Measurements from ENCODE around the gene TSPAN9. TPM values are rescaled to one million over a fixed set of nuclear protein-coding genes. Genes with fewer than 3 reads are reported as not detected.

Gene TSPAN9
- total RNA-seq, 1 donor from 2014 or later: 54.4 TPM

DNA sequence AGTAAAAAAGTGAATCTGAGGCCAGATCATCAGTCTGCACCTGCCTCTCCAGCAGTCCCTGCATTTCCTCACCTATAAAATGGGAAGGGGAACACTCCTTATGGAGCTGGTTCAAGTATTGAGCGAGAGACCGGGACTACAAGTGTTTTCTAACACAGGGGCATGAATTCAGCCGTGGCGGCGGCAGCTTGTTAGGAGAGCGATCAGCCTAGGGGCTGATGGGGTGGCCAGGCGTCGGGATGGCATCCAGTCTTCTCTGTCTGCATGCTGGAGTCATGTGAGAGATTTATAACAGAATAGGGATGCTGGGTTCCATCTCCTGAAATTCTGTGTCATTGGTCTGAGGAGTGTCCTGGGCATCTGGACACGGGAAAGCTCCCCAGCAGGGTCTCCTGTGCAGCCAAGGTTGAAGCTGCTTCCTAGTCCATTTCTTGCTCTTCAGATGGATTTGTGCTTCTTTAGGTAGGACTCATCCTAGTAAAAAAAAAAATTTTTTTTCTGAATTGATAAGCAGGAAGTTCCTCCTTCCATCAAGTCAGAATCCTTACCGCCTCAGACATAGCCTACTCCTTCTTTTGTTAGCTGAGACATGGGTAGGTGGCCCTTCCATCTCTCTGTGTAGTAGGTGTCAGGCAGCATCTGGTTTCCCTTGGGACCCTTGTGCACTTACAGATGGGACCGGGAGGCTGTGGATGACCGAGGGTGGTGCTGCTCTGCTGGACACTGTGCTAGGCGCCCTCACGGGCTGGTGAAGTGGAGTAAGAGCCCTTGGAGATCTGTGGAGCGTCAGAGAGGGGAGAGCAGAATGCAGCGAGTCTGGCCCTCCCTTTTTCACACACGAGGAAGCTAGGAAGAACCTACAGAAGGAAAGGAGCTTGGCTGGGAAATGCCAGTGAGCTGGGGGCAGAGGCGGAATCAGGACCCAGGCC is 146.7 kb downstream of the TSPAN9 start:
- no peak for DNase-seq (ENCODE audit: low spot score)

DNA sequence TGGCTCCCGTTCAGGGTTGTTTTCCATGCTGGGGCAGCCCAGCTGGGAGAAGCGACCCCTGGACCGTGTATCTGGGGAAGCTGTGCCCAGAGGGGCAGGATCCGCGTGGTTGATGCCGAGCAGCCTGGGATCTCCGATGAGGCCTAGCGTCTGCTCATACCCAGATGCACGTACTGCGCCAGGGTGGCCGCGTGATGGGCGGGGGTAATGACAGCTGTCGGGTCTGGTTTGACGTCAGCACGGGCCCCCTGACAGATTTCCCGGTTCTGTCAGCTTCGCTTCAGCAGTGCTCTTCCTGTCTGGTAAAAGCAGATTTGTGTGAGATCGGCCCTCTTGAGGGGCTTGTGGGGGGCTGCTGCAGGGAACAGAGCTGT is 147.3 kb downstream of the TSPAN9 start:
- DNase-seq (ENCODE audit: low spot score): no peak

DNA sequence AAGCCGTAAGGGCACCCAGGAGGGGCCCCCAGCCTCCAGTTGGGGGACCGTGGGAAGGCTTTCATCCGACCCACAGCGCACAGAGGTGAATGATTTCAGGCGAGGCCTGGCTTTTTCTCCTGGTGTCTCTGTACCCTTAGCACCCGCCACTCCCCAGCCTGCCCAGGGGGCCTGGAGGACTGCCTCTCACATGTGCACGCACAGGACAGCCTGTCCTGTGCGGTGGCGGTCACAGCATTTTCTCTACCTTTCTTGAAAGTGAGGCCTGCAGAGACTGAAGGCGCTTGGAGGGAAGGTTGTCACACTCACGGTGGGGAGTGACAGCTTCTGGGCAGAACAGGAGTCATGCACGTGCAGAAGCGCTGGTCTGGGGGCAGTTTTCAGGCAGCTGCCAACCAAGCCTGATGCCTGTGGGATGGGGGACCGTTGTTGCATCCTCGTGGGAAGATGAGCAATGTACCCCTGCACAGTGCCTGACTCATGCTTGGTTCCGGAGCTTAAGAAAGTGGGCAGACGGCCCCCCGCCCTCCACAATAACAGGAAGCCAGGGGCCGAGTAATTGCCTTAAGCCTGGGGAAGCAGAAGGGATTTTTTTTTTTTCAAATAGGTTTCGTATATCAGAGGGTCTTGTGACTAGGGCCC is 148.1 kb downstream of the TSPAN9 start:
- no peak for DNase-seq (ENCODE audit: low spot score)

DNA sequence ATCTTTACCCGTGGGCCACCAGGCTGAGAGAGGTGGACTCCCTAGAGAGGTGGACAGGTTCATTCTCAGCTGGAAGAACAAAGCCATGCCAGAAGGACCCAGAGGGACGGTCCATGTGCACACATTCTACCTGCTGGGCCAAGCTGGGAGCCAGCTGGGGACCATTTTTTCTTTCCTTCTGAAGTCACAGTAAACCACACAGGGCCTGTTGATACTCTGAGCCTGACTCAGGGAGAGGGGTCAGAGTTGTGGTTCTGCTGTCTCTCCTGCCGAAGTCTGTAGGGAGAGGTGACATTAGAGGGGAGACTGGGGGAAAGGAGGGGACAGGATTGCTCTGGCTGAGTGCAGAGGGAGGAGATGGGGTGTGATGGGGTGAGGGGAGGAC is 148.6 kb downstream of the TSPAN9 start:
- no peak for DNase-seq (ENCODE audit: low spot score)

DNA sequence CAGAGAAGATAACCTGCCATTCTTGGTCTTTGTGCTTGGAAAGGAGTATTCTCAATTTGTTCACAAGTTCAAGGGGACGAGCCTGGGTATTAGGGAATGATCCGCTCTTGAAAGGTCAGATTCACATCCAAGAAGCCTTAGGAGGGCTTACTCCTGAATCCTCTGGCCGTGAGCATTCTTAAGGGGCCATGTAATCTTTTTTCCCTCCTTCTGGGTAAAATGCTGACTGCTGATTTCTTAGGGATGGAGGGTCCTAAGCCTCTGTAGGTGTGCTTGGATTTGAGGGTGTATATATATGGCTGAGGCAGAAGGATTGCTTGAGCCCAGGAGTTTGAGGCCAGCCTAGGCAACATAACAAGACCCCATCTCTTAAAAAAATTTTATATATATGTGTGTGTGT is 149.1 kb downstream of the TSPAN9 start:
- DNase-seq (ENCODE audit: low spot score): peak; percentile 65

DNA sequence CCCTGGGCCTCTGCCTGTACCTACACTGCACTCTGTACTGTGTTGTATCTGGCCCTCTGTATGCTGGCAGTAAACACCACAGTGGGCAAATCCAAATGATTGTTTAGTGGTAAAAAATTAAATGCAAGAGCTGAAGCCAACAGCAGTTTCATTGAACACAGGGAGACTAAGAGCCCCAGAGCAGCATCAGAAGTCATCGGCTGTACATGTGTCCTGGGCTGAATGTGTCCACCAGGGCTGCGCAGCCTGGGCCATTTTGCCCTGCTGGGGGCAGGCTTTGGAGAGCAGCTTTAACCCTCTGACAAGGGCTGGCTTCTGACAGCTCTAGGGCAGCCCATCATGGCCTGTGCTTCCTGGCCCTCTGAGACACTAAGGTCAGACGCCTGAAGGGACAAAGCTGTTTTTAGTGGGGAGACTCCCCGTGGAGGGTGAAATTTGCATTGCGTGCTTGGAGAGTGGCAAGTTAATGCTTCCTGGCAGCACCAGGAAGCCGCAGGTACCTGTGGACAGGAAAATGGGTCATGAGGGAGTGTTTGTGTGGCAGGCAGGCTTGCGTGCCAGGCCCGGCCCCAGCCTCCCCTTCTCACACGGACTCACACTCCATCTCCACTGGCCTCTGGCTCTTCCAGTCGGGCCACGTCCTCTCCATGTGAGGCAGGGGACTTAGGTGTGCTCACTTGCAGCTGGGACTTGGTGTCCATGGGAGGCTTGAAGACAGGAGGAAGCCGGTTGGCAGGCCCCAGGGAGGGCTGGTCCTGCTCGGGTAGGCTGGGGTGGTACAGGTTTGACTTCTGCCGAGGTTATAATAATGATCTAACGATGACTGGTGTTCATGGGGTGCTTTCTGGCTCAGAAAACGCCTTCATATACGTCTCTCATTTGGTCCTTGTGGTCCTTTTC is 150.1 kb downstream of the TSPAN9 start:
- no peak for DNase-seq (ENCODE audit: low spot score)

DNA sequence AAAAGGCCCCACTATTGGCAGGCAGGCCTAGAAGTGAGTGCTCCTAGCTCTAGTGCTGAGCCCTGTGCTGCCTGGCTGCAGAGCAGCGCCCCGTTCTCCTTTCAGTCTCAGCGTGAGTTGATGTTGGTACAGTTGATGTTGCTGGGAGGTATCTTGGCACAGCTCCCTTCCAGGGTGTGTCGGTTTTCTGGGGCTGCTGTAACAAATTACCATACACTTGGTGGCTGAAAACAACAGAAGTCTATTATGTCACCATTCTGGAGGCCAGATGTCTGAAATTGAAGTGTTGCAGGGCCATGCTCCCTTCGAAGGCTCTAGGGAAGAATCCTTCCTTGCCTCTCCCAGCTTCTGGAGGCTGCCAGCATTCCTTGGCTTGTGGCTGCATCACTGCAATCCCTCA is 151.4 kb downstream of the TSPAN9 start:
- no peak for DNase-seq (ENCODE audit: low spot score)

DNA sequence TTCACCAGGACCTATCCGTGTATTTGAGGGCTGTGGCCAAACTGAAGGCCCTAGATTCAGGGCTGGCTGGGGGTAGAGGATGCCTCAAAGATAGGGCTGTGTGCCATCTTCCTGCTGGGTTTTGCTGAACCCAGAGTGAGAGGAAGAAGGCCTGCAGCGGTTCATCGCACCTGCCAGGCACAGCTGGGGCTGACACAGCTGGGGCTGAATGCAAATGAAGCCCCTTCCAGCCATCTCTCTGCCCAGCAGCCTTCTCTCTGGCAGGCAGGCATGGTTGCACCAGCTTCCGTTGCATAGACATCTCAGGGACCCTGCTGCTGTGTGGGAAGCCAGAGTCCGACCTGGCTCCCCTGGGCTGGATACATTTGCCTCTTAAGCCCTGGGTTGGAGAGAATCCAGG is 152.4 kb downstream of the TSPAN9 start:
- DNase-seq (ENCODE audit: low spot score): no peak

DNA sequence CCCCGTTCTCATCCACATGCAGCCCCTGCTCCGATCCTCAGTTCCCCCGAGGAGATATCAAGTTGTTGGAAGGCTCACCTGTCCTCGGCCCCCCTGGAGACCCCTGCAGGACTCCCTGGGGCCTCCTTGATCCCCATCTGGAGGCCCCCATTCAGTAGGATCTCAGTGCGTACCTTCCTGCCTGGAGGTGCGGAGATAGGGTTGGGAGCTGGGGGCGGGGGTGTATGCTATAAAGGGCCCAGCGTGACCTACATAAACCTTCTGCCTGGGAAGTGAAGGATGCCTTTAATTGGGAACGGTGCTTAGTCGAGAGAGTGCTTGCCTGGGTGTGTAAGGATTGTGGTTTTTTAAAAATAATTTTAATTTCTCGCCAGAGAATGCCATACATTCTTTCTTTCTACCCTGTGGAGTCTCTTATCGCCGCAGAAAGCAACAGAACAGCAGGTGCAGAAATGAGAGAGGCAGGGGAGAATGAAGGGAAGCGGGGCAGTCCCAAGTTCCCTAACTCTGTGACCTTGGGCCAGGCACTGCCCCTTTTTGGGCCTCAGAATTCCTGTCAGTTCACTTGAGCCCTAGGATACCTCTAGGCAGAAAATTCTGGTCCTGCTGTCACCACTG is 153.7 kb downstream of the TSPAN9 start:
- no peak for DNase-seq (ENCODE audit: low spot score)

DNA sequence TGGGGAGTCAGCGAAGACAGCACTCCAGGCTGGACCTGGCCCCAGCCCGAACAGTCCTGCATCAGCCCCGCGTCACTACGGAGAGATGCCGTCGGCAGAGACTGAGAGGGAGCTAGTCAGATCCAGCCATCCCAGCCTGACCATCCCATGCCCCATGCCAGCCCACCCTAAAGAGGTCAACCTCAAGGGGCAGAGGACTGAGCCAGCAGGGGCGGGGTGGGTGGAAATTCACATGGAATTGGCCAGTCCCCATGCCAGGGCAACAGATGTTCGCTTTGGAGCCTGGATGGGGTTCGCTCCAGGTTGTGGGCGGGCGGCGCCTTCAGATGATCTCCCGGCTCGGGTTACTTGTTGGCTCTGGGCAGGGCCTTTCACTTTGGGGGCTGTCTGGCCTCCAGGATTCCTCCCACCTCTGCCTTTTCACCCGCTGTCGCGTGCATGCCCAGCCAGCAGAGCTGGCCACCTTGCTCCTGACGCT is 154.3 kb downstream of the TSPAN9 start:
- peak; percentile 24 for DNase-seq (ENCODE audit: low spot score)

DNA sequence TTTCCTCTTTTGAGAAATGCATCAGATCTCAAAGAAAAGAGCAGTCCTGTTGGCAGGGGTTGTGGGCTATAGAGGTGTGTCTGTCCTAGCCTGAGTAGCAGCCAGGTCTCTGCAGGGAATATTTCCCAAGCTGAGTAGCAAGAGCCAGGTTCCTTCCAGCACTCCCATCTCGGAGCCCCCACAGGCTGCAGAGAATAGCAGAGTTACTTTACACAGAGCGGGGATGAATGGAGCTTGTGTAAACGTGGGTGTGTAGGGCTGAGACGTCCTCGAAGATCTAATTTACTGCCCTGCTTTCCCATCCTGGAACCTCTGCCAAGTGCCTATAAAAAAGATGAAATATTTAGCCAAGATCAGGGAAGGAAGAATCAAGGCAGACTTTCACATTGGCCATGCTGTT is 156.6 kb downstream of the TSPAN9 start:
- DNase-seq (ENCODE audit: low spot score): peak; percentile 78

DNA sequence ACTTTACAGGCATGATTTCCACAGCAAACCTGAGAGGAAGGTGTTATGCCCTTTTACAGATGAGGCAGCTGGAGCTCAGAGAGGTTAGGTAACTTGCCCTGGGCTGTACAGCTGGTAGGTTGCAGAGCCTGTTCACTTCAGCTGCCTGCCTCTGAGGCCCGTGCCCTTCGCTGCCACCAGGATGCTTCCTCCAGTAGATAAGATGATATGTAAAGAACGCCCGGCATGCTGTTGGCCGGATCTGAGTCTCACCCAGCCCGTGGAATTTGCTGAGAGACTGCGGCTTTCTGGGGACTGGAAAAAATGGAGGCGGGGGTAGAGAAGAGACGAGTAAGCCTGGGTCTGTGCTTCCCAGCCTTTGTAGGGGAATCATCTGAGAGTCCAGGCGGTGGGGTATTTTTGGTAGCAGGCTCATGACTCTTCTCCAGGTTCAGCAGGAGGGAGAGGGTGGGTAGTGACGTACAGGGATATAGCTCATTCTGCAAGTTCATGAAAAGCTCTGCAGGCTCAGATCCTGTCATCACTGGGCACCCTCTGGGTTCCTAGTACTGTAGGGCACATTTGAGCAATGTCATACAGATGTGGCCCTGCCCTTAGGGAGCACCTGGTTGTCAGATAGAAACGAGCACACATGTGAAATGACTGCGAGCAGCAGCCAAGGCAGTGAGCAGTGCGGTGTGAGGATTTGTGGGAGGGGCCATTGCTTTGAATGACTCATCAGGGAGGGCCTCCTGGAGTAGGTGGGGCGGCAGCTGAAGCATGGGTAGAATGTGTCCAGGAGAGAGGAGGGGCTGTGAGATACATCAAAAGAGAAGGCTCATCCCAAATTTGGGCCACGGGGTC is 159.4 kb downstream of the TSPAN9 start:
- DNase-seq (ENCODE audit: low spot score): peak; percentile 79

DNA sequence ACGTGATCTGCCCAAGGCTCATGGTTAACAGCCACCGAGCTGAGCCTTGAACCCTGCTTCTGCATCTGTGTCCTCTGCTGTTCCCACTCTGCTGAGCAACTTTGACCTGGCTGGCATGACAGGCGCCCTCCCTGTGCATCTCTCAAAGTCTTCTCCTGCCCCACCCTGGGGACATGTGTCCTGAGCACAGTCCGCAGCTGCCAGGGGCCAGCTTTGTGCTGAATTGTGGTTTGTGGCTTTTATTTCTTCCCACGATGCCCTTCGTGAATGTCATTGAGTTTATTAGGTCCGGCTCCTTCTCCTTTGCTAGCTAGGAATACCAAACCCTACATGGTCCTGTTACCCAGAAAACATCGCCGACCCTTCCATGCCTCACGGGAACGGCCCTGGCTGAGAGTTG is 161.0 kb downstream of the TSPAN9 start:
- no peak for DNase-seq (ENCODE audit: low spot score)

DNA sequence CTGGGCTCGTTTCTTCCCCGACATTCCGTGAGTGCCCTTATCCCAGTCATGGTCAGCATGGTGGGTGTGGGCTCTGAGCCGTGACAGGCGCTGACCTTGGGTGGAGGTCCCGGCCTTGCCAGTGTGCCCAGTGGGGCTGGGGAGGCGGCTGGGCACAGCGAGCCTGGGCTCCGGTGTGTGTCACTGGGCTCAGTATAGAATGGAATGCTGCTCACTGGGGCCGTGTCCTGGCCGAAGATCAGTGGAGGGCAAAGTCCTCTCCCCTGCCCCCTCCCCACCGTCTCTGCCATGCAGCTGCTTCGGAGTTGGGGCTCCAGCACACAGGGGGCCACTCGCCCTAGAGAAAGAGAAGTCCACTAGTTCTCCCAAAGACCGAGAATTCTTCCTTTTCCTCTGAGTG is 164.4 kb downstream of the TSPAN9 start:
- DNase-seq (ENCODE audit: low spot score): no peak

DNA sequence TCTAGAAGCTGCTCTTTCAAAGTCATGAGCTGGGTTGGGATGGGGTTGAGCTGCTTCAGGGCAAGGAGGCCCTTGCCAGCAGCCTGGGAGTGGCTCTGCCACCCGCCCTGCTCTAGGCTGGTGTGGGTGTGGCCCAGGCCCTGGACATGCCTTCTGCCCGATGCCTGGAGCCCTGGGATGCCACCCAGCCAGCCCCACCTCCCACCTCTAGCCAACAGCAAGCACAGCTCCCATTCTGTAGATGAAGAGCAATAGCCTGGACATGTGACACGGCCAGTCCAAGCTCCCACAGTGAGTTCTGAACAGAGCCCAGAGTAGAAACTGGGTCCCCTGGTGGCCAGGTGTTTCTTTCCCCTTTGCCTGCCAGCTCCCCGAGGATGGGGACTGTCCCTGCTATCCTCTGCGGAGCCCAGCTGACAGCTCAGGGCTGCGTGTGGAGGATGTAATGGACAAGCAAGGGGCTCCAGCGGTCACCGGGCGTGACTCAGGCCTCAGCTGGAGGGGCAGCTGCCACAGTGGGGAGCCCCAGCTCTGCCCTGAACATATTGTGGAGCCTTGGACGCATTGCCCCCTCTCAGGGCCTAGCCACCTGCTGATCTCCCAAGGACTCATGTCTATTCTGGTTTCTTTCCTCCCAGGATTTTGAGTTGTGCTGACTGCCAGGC is 165.2 kb downstream of the TSPAN9 start:
- DNase-seq (ENCODE audit: low spot score): no peak

DNA sequence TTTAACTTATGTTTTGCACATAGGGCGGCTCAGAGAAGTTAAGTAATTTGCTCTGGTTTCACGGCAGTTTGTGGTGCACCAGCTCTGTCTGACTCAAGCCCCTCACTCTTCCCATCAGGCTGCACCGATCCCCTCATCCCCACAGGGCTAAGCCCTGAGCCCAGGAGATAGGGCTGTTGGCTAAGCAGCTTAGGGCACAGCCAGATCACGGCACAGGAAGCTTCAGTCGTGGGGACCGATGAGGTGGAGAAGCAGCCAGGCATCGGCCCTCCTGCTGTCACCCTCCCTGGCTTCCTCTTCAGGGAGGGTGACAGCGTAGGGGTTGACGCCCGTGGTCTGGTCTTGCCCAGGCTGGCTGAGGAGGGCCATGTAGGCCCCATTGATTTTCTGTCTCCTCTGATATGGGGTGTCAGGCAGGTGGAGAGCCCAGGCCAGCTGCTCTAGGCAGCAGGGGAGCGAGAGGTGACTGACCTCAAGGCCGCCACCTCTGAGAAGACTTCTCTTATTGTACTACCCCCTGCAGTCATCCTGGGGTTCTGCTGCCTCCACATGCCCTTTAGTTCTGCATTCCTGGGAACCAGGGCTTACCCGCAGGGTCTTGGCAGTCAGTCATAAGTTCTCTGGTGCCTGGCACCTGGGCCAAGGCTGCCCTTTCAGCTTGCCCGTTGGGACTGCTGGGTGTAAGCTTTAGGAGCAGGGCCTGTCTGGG is 166.4 kb downstream of the TSPAN9 start:
- no peak for DNase-seq (ENCODE audit: low spot score)

DNA sequence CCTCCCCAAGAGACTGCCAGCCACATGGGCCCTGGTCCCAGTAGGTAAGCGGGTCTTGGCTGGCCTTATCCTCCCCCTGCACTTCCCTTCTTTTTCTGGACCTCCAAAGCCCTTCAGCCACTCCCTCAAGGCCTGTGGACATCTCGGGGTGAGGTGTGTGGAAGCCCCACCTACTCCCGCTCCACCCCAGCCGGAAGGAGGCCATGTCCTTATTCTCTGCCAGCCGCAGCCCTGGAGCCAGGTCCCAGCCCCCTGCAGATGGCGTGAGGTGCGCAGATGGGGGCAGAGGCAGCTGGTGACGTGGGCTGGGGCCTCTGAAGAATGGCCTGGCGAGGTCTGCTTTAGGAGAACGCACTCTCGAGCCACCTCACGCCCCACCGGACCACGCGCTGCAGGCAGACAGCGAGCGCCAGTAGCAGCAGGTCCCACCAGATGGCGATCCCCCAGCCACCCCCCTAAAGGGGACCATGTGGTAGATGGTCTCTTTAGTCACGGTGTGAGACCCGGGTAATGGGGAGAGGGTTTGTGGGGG is 167.1 kb downstream of the TSPAN9 start:
- no peak for DNase-seq (ENCODE audit: low spot score)

DNA sequence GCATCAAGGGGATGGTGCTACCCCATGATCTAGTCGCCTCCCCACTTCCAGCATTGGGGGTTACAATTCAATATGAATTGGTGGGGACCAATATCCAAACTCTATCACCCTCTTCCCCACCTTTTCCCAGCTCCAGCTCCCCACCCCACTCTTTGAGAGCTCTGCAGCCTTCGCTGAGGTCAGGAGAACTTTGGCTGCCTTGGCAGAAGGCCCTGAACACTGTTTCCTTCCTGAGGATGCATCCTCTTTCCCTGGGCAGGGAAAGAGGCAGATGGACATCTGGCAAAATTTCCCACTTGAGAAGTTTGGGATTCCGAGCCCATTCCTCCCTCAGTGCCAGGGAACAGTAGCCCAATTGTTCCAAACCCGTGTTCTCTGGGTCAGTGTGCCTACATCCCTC is 169.1 kb downstream of the TSPAN9 start:
- DNase-seq (ENCODE audit: low spot score): no peak

DNA sequence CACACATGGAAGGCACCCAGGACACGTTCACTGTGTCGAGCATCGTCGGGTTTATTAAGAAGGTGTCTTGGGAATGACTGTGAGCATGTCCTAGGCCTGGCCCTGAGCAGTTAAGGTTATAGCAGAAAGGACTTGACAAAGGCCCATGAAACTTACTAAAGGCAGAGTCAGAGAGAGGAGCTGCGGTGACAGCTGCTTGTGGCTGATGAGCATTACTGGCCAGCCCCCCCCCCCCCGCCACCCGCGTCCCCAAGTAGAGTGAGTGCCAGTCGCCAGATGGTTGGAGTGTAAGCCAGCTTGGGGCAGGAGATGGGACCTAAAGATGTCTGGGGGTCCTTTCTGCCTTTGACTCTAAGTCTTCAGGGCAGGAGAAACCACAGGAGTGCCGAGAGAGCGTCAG is 169.9 kb downstream of the TSPAN9 start:
- DNase-seq (ENCODE audit: low spot score): no peak
